ENCODE measurements around the gene C2CD4C. TPM values are rescaled to one million over a fixed set of nuclear protein-coding genes. Genes with fewer than 3 reads are reported as not detected.

C2CD4C gene
- total RNA-seq, 1 donor from 2014 or later: 2.2 TPM

GRCh38 chr19:403221-404027 is 5.5 kb downstream of the C2CD4C start:
- Histone ChIP-seq H3K36me3 (no peaks in the 10 kb centered on the region), H3K27me3 (peaks cover 6% of the 10 kb centered on the region), H3K27ac (no peak overlapping the region), H3K9me3 (no peaks in the 10 kb centered on the region), H3K4me3 (no peak overlapping the region), H3K4me1 (peaks cover 10% of the 10 kb centered on the region)
- intact Hi-C loops (cut with DNase I): no loop called here
- DNase-seq (ENCODE audit: extremely low spot score in 2 of 2): no peak
- TF ChIP-seq POLR2AphosphoS5 (IDR thresholded peaks at IDR 0.05; ENCODE audit: insufficient read depth in 1 of 2, low read depth in 1 of 2): no peak
- TF ChIP-seq CTCF (IDR thresholded peaks at IDR 0.05): no peak
- no peak for TF ChIP-seq POLR2A (IDR thresholded peaks at IDR 0.05)

GRCh38 chr19:402786-403185 is 6.2 kb downstream of the C2CD4C start:
- DNase-seq (ENCODE audit: extremely low spot score in 2 of 2): no peak
- H3K27me3 ChIP-seq: no peaks in the 10 kb centered on the region
- intact Hi-C loops (cut with DNase I): no loop called here

GRCh38 chr19:401866-402511 is 7.0 kb downstream of the C2CD4C start:
- H3K4me1 ChIP-seq: peaks cover 6% of the 10 kb centered on the region
- intact Hi-C loops (cut with DNase I): no loop called here
- peak overlapping the region in 1 of 2 donors; percentile 11 for H3K4me3 ChIP-seq
- DNase-seq (ENCODE audit: extremely low spot score in 2 of 2): no peak
- TF ChIP-seq CTCF (IDR thresholded peaks at IDR 0.05): no peak
- no peak for TF ChIP-seq POLR2AphosphoS5 (IDR thresholded peaks at IDR 0.05; ENCODE audit: insufficient read depth in 1 of 2, low read depth in 1 of 2)
- TF ChIP-seq POLR2A (IDR thresholded peaks at IDR 0.05): no peak
- no peaks in the 10 kb centered on the region for H3K27me3 ChIP-seq
- H3K9me3 ChIP-seq: no peaks in the 10 kb centered on the region
- H3K27ac ChIP-seq: no peak overlapping the region
- H3K36me3 ChIP-seq: no peaks in the 10 kb centered on the region

More at GRCh38 chr19:402786-403185, 6.2 kb downstream of the C2CD4C start:
- Histone ChIP-seq H3K4me1 (peaks cover 6% of the 10 kb centered on the region), H3K36me3 (no peaks in the 10 kb centered on the region), H3K9me3 (no peaks in the 10 kb centered on the region), H3K27ac (no peak overlapping the region), H3K4me3 (no peak overlapping the region)
- TF ChIP-seq POLR2AphosphoS5 (IDR thresholded peaks at IDR 0.05; ENCODE audit: insufficient read depth in 1 of 2, low read depth in 1 of 2) (no peak), CTCF (IDR thresholded peaks at IDR 0.05) (no peak), POLR2A (IDR thresholded peaks at IDR 0.05) (no peak)

GRCh38 chr19:400976-401865 is 7.7 kb downstream of the C2CD4C start:
- no peak for TF ChIP-seq CTCF (IDR thresholded peaks at IDR 0.05)
- TF ChIP-seq POLR2A (IDR thresholded peaks at IDR 0.05): no peak
- TF ChIP-seq POLR2AphosphoS5 (IDR thresholded peaks at IDR 0.05; ENCODE audit: insufficient read depth in 1 of 2, low read depth in 1 of 2): no peak
- H3K36me3 ChIP-seq: no peaks in the 10 kb centered on the region
- H3K4me1 ChIP-seq: peaks cover 6% of the 10 kb centered on the region
- no peak overlapping the region for H3K4me3 ChIP-seq
- H3K27me3 ChIP-seq: no peaks in the 10 kb centered on the region
- no peaks in the 10 kb centered on the region for H3K9me3 ChIP-seq
- no peak for DNase-seq (ENCODE audit: extremely low spot score in 2 of 2)
- H3K27ac ChIP-seq: no peak overlapping the region
- intact Hi-C loops (cut with DNase I): no loop called here
